GM19023 (cell line): ENCODE data around the gene OR6K6.

Experiments
- ATAC-seq: cut with Tn5 transposase; IDR thresholded peaks from one replicate; pipeline ENCODE4 v1.9.1; 2021; ENCODE audit warnings: mild to moderate bottlenecking, moderate library complexity; ENCODE audit not compliant: unreplicated experiment

Gene OR6K6

DNA sequence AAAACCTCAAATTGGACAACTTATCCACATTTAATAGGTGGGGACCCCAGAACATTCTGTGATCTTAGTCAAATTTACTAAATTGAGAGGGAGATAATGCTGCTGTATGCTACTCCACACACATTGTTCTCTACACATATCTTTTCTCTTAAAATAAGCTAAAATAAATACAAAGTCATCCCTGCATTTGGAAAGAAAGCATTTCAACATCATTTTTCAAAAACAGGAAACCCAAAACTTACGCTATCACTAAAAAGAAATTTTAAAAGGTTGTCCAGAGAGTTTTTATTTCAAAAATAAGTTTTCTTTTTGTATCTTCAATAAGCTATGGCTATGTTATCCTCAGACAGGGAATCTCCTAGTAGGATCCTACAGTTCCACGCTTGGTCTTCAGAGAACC lies 46.0 kb downstream of the OR6K6 start:
- no peak for ATAC-seq

- ATAC-seq = no peak
These were observed 46.9 kb downstream of the OR6K6 start for GRCh38 chr1:158801396-158801795.

DNA sequence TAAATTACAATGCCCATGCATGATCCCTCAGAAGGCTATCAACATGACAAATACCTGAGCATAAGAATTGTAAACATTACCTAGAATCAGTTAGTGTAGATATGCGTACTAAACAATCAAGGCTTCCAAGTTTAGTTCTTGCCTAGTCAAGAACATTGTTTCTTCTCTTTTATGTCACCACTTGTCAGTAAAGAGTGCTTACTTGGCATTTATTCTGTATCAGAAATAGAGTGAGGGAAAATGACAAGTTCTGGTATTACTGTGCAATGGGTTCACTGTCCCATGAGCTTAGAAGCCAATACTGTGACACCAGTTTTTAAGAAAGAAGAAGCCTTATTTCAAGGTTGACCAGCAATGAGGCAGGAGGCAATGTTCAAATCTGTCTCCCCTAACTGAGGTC lies 49.2 kb downstream of the OR6K6 start:
- ATAC-seq = no peak
